HG03442 (cell line): Measurements from ENCODE around the gene TUBA4A.
"Not testable (repeated sequence)": the region's sequence is repeated elsewhere in the genome, so short reads cannot be mapped to it uniquely, and the experiment has no call there.

Source experiments
- ATAC-seq: cut with Tn5 transposase; IDR thresholded peaks from one replicate; pipeline ENCODE4 v1.9.1; 2021; ENCODE audit warnings: mild to moderate bottlenecking, moderate library complexity; ENCODE audit not compliant: unreplicated experiment

The TUBA4A gene

GRCh38 chr2:219214141-219214540 is 39.6 kb downstream of the TUBA4A start:
- no peak for ATAC-seq

- no peak for ATAC-seq
Observed at GRCh38 chr2:219213486-219214071, 40.1 kb downstream of the TUBA4A start.

GRCh38 chr2:219213026-219213415 is 40.7 kb downstream of the TUBA4A start:
- ATAC-seq, result no peak

GRCh38 chr2:219210886-219211362 is 42.8 kb downstream of the TUBA4A start:
- no peak for ATAC-seq

GRCh38 chr2:219210196-219210885 is 43.4 kb downstream of the TUBA4A start:
- ATAC-seq, result no peak

- ATAC-seq, result no peak
Observed at GRCh38 chr2:219209236-219210195, 44.2 kb downstream of the TUBA4A start.

GRCh38 chr2:219207884-219208740 is 45.6 kb downstream of the TUBA4A start:
- no peak for ATAC-seq

- ATAC-seq, result no peak
Observed at GRCh38 chr2:219207134-219207883, 46.4 kb downstream of the TUBA4A start.

- ATAC-seq, result peak; percentile 97
Observed at GRCh38 chr2:219206328-219207133, 47.2 kb downstream of the TUBA4A start, which contains the start of gene ZFAND2B. Gene ZFAND2B, plus strand, starts transcription at chr2:219206782. Its CDS starts 206 bp downstream, at chr2:219206988.

- ATAC-seq, result no peak
Observed at GRCh38 chr2:219205981-219206327, 47.8 kb downstream of the TUBA4A start.

GRCh38 chr2:219205165-219205538 is 48.6 kb downstream of the TUBA4A start:
- no peak for ATAC-seq

GRCh38 chr2:219204425-219205164 is 49.1 kb downstream of the TUBA4A start:
- ATAC-seq, result no peak

- not testable (repeated sequence) for ATAC-seq
Observed at GRCh38 chr2:219201331-219201730, 52.4 kb downstream of the TUBA4A start.

- ATAC-seq, result not testable (repeated sequence)
Observed at GRCh38 chr2:219200502-219201326, 53.0 kb downstream of the TUBA4A start.
